T-helper 1 cell treated with Interleukin-12 subunit alpha and Interleukin-12 subunit beta and Interleukin-4 antibody, amounts not matched to agents 30 μg/mL and 1 μg/mL, for 36 hours (primary cell): ENCODE results near the gene SGPL1.

Source experiments
- H3K27ac Mint-ChIP-seq: one replicate; pipeline ENCODE4 v1.8.0; 2021; ENCODE audit warnings: mild to moderate bottlenecking, mixed read lengths
- H3K27me3 Mint-ChIP-seq: one replicate; pipeline ENCODE4 v1.8.0; 2021; ENCODE audit warnings: low read depth, mixed read lengths
- H3K36me3 Mint-ChIP-seq: one replicate; pipeline ENCODE4 v1.8.0; 2021; ENCODE audit warnings: low read depth, mixed read lengths
- H3K4me1 Mint-ChIP-seq: one replicate; pipeline ENCODE4 v1.8.0; 2021; ENCODE audit warnings: low read depth, mixed read lengths
- H3K4me3 Mint-ChIP-seq: one replicate; pipeline ENCODE4 v1.8.0; 2021; ENCODE audit warnings: mild to moderate bottlenecking, moderate library complexity, mixed read lengths
- H3K9me3 Mint-ChIP-seq: one replicate; pipeline ENCODE4 v1.8.0; 2021; ENCODE audit warnings: mixed read lengths

SGPL1 gene

DNA sequence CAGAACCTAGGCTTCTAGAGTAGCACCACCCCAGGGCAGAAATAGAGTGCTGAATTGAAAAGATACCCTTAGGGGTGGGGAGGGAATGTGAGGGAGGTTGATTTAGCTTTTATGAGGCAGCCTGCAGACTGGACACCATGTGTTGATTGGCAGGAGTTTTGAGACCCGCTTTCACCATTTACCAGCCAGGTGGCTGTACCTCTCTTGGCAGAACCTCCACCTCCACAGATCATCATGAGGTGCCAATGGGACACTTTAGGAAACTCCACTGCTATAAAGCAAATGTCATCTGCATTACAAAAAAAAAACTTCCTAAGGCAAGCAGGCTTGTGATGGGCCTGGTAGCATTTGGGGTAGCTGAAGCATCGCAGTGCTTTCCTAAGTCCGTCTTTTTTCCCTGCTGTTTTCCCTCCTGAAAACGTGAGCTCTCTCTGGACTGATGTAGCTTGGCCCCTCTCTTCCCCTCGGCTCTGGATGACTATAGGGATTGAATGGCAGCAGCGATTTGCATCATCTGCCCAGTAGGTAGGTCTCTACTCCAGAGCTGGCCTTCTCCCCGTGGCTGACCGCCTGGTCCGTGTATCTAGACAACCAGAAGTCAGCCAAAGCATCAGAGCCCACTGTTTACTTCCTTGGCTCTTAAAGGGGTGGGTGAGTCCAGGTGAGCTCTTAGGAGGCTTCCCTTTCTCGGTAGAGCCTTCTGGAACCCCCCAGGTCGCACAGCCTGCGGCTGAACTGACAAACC lies 71.3 kb downstream of the SGPL1 start:
- Mint-ChIP-seq H3K27ac (peak overlapping the region; percentile 41), H3K27me3 (no peaks in the 10 kb centered on the region), H3K4me1 (peaks cover 12% of the 10 kb centered on the region), H3K9me3 (no peaks in the 10 kb centered on the region), H3K36me3 (peaks cover 7% of the 10 kb centered on the region), H3K4me3 (peak overlapping the region; percentile 78)

DNA sequence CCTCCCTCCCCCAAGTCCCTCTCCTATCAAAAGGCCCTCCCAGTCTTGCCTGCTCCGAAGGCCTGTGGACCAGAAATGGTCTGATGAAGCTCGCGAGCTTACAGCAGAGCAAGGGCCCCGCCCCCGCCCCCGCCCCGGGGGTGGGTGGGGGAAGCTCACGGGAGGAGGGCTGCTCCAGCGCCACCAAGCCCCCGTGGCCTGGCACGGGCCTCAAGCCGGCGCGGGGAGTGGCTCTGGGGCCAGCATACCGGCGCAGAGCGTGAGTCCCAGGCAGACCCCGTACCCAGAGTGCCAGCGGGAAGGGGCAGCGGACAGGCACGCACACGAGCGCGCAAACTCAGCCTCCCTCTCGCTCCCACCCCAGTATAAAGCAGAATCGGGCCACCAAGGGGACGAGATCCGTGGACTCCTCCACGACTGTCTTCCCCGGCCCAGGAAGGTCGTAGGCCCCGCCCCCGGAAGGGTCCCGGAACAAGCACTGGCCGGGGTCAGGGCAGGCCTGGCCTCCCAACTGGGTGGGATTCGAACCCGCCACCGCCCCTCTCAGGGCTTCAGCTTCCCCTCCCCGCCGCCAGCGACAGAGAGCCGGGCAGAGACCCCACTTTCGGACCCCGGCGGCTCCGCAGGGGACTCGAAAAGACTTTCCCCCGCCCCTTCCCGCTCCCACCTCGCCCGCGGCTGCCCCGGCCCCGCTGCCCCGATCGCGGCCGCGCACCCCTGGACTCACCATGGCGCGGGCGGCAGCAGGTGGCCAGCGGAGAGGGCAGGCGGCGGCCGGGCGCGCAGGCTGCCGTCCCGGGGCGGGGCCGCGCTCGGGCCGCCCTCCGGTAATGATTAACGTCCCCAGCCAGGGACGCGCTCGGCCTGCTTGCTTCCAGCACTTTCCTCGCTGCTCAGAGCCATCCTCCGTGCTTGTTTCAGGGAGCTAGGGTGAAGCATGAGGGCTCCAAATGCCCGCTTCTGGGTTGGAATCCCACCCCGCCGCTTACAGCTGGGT lies 72.4 kb downstream of the SGPL1 start, which contains the start of gene PCBD1:
TSS of gene PCBD1 (minus strand) at position 762 of the 997 bp plus-strand sequence. CDS start at position 730, 32 bp downstream.
- Mint-ChIP-seq H3K9me3 (no peaks in the 10 kb centered on the region), H3K4me1 (peaks cover 14% of the 10 kb centered on the region), H3K27me3 (no peaks in the 10 kb centered on the region), H3K27ac (peak within 1 kb of the TSS; percentile 76), H3K4me3 (peak within 1 kb of the TSS; percentile 80), H3K36me3 (peaks cover 7% of the 10 kb centered on the region)

DNA sequence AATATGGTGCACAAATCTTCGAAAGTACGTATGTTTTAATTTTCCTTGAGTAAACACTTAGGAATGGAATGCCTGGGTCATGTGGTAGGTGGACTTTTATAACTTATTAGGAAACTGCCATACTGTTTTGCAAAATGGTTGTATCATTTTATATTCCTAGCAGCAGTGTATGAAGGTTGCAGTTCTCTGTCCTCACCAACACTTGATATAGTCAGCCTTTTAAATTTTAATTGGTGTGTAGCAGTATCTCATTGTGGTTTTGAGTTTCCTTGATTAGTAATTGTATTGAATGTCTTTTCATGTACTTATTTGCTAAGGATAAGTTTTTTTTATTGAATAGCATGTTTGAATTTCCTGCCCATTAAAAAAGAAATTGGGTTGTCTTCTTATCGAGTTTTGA lies 73.5 kb downstream of the SGPL1 start:
- Mint-ChIP-seq H3K36me3 (peaks cover 3% of the 10 kb centered on the region), H3K4me1 (peaks cover 16% of the 10 kb centered on the region), H3K27me3 (no peaks in the 10 kb centered on the region), H3K9me3 (no peaks in the 10 kb centered on the region), H3K27ac (no peak overlapping the region), H3K4me3 (peak overlapping the region; percentile 10)

DNA sequence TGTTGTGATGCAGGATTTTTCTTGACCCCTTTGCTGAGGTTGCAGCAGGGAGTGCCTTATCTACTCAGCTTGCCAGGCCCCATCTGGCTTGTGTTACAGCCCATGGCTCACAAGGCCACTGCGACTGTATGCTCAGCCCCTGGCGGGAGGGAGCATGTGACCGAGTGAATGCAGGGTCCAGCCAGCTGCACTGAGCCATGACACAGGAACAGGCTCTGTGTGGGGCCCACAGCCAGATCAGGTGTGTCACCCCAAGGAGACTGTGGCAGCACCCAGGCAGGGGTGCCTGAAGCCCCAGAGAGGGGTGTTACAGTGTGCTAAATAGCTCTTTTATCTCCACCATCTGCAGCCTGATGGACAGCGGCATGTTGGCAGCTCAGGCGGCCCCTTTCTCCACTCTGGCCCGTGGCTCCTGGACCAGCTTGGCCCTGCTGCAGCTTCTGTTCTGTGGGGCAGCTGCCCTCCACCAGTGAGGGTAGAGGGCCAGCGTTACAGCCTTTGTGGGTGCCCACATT lies 75.2 kb downstream of the SGPL1 start:
- Mint-ChIP-seq H3K9me3 (no peaks in the 10 kb centered on the region), H3K4me1 (peaks cover 16% of the 10 kb centered on the region), H3K4me3 (no peak overlapping the region), H3K27ac (no peak overlapping the region), H3K27me3 (no peaks in the 10 kb centered on the region), H3K36me3 (no peaks in the 10 kb centered on the region)

DNA sequence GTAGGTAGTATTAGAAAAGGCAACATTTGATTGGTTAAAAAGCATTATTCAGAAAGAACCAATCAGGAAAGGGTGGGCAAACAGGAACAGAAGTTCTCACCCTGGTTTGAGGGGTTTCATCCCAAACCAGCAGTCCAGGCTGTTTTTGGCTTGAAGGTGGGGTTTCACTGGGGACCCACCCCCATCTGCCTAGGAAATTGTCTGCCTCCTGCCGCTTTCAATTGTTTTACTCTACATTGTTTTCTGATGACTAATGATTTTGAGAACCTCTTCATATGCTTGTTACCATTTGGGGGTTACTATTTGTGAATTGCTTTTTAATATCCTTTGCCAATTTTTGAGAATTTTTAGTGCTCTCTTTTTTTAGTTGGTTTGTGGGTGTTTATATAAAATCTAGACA lies 75.9 kb downstream of the SGPL1 start:
- H3K36me3 Mint-ChIP-seq, result no peaks in the 10 kb centered on the region
- H3K9me3 Mint-ChIP-seq, result no peaks in the 10 kb centered on the region
- no peak overlapping the region for H3K4me3 Mint-ChIP-seq
- H3K4me1 Mint-ChIP-seq, result peaks cover 14% of the 10 kb centered on the region
- no peaks in the 10 kb centered on the region for H3K27me3 Mint-ChIP-seq
- H3K27ac Mint-ChIP-seq, result no peak overlapping the region

DNA sequence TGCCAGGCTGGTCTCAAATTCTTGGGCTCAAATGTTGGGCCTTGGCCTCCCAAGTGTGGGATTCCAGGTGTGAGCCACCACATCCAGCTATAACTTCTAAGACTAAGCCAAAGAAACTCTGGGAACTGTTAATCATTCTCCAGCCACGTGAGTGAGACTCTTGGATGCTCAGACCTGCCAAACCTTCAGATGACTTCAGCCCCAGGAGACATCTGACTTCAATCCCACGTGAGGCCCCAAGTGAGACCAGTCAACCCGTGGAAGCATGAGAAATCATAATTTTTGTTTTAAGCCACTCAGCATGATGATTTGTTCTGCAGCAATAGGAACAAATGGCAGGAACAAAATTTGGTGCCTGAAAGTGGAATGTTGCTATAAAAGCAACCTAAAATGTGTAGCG lies 76.9 kb downstream of the SGPL1 start:
- H3K9me3 Mint-ChIP-seq, result no peaks in the 10 kb centered on the region
- no peaks in the 10 kb centered on the region for H3K36me3 Mint-ChIP-seq
- H3K4me1 Mint-ChIP-seq, result peaks cover 7% of the 10 kb centered on the region
- no peaks in the 10 kb centered on the region for H3K27me3 Mint-ChIP-seq
- no peak overlapping the region for H3K27ac Mint-ChIP-seq
- H3K4me3 Mint-ChIP-seq, result no peak overlapping the region

DNA sequence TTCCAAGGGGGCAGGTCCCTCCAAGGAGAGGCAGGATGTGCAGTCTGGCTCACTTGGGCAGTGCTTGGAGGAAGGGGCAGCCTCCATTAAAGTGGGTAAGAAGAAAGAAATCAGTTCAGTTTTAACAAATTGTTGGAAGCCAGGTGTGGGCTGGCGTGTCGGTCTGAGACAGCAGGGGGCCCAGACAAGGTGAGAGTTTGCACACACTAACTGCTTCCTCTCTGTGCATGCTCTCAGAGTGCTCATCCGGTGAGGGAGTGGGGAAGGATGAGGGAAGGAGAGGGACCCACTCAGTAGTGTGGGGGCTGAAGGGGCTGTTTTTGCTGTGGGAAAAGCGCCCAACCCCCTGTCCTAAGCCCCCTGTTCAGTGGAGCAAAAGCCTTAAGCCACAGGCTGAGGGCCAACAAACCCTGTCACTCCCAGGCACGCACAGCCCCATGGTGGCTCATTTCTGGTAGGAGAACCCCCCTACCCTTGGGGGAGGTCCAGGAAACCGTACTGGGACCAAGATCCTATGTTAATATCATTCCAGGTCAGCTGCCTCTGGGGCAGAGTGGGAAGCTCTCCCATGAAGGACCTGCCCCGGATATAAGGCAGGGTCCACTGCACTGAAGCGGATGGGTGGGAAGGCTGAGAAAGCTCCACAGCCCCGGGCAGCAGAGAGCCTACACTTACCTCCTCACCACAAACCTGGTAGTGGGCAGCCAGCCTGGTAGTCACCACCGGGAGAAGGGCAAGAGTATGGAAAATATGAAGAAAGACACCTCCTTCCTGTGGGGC lies 77.7 kb downstream of the SGPL1 start:
- no peaks in the 10 kb centered on the region for H3K9me3 Mint-ChIP-seq
- H3K4me1 Mint-ChIP-seq, result peaks cover 7% of the 10 kb centered on the region
- H3K4me3 Mint-ChIP-seq, result no peak overlapping the region
- no peaks in the 10 kb centered on the region for H3K27me3 Mint-ChIP-seq
- no peaks in the 10 kb centered on the region for H3K36me3 Mint-ChIP-seq
- no peak overlapping the region for H3K27ac Mint-ChIP-seq

DNA sequence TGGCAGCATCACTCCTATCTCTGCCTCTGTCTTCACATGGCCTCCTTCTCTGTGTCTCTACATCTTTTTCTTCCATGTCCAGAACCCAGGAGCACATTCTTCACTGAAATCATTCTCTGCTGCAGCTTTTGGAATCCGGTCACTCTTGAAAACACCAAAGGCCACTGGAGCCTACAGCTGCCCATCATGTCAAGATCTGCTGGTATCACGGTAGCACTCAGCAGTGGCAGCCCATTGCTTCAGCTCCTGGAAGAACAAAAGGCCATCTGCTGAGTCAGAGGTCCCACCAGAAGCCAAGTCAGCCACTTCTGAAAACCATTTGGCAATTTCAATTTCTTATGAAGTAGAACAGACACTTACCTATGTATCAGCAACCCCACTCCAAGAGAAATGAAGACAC lies 78.7 kb downstream of the SGPL1 start:
- Mint-ChIP-seq H3K4me3 (no peak overlapping the region), H3K27ac (no peak overlapping the region), H3K36me3 (no peaks in the 10 kb centered on the region), H3K9me3 (no peaks in the 10 kb centered on the region), H3K4me1 (peaks cover 7% of the 10 kb centered on the region), H3K27me3 (no peaks in the 10 kb centered on the region)

DNA sequence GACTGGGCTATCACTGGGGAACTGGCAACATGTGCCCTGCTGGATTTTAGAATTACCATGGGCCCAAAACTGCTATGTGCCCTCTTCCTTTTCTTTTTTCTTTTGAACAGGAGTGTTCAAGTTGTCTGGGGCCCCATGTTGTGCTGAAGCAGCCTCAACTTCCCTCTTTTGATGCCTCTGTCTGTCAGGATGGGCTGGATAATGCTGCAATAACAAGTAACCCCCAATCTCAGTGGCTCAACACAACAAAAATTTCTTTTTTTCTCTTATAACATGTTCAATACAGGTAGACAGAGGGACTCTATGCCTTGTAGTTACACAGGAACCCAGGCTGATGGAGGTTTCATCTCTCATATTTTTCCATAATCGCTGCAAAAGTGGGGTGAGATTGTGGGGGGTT lies 80.8 kb downstream of the SGPL1 start:
- no peaks in the 10 kb centered on the region for H3K36me3 Mint-ChIP-seq
- H3K4me1 Mint-ChIP-seq, result peaks cover 5% of the 10 kb centered on the region

DNA sequence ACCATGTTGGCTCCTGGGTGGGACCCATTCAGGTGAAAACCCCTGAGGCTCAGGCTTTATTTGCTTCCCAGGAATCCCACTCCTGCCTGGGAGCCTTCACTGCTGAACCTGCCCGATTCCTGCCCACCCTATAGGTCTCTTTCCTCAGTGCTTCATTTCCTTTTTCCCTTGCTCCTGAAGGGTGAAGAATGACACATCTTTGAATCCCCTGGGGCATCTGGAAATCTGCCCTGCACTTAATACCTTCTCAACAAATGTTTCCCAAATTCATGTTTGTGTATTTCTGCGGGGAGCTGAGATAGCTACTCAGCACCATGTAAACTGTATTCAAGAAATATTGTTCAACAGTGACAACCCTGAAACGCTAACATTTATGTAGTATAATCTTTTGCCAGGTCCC lies 82.9 kb downstream of the SGPL1 start:
- no peak overlapping the region for H3K4me3 Mint-ChIP-seq
- H3K4me1 Mint-ChIP-seq, result no peaks in the 10 kb centered on the region
- H3K27ac Mint-ChIP-seq, result no peak overlapping the region
- H3K27me3 Mint-ChIP-seq, result peaks cover 3% of the 10 kb centered on the region
- H3K9me3 Mint-ChIP-seq, result no peaks in the 10 kb centered on the region
- no peaks in the 10 kb centered on the region for H3K36me3 Mint-ChIP-seq

More for the DNA sequence above, 80.8 kb downstream of the SGPL1 start:
- Mint-ChIP-seq H3K4me3 (no peak overlapping the region), H3K9me3 (no peaks in the 10 kb centered on the region), H3K27ac (no peak overlapping the region), H3K27me3 (no peaks in the 10 kb centered on the region)

DNA sequence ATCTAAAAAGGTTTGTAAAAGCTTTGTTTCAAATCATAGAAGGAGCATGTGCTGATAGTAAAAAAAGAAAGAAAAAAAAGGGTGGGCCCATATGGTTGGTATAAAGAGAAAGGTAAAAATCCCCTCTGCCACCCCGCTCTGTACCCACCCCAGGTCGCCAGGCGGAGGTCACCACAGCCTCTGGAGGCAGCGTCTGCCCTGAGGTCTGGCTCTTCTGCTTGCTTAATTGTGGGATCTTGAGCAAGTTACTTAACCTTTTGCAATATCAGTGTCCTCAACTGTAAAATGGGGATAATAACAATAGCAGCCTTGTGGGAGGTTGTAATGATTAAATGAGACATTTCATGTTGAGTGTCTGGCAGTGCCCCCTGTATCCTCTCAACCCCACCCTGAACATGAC lies 83.3 kb downstream of the SGPL1 start:
- Mint-ChIP-seq H3K4me3 (no peak overlapping the region), H3K27ac (no peak overlapping the region), H3K4me1 (no peaks in the 10 kb centered on the region), H3K9me3 (no peaks in the 10 kb centered on the region), H3K27me3 (peaks cover 3% of the 10 kb centered on the region), H3K36me3 (no peaks in the 10 kb centered on the region)

DNA sequence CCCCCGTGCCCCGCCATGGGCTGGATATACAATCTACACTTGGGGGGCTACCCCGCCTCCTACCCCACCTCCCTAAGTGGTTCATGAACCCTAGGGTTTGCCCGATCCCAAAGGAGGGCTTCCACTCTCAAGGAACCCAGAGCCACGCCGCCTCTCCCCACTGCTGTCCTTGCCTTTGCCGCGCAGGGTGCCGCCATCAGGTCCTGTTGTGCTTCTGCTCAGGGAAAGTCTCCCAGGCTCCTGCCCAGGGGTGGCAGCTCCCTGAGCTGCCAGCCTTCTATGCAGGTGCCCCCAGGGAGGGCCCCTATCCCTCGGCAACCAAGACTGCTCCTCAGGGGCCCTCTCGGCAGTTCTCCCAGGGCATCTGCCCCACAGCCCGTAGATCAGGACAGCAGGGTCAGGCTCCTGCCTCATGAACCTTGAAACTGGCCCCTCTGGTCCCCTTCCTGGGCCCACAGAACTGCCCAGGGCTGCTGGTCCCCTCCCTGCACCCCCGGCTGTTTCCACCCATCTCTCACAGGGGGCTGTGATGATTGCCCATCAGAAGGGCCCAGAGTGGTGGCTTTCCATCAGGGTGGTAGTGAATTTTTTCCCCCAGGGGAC lies 85.6 kb downstream of the SGPL1 start:
- peaks cover 3% of the 10 kb centered on the region for H3K27me3 Mint-ChIP-seq
- no peaks in the 10 kb centered on the region for H3K9me3 Mint-ChIP-seq
- no peak overlapping the region for H3K27ac Mint-ChIP-seq
- H3K4me3 Mint-ChIP-seq, result no peak overlapping the region
- no peaks in the 10 kb centered on the region for H3K4me1 Mint-ChIP-seq
- H3K36me3 Mint-ChIP-seq, result no peaks in the 10 kb centered on the region

DNA sequence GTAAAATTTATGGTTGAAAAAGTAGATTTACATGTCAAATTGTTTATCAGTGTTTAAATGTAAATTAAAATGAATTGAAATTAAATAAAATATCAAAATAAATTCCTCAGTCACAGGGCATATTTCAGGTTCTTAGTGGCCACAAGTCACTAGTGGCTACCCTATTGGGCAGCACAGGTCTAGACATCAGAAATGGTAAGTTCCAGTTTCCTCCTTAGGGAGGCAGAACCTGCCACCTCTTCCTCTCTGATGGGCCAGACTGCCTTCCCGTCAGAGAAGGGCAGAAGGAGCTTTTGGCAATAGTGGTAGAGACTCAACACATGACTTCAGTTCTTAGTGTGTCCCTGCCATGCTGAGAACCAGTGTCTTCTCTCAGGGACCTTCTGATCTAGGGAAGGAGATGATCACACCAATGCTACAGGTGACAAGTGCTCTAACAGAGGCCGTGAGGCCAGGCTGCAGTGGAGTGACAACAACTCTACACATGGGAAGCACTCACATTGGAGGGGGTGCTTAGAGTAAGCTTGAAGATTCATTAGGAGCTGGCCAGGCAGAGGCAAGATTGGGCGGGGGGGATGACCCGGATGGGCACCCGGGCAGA lies 87.0 kb downstream of the SGPL1 start:
- Mint-ChIP-seq H3K36me3 (no peaks in the 10 kb centered on the region), H3K27ac (no peak overlapping the region), H3K9me3 (no peaks in the 10 kb centered on the region), H3K4me1 (no peaks in the 10 kb centered on the region), H3K27me3 (peaks cover 3% of the 10 kb centered on the region), H3K4me3 (no peak overlapping the region)
